ENCODE results near the gene CTAG1B. TPM values are rescaled to one million over a fixed set of nuclear protein-coding genes. Genes with fewer than 3 reads are reported as not detected.
"Not testable (repeated sequence)": the region's sequence is repeated elsewhere in the genome, so short reads cannot be mapped to it uniquely, and the experiment has no call there.

Gene CTAG1B
- polyA plus RNA-seq, 1 experiment: not detected

GRCh38 chrX:154573061-154573460 is 46.0 kb downstream of the CTAG1B start:
- CTCF ChIA-PET: not testable (repeated sequence)

GRCh38 chrX:154570361-154570760 is 48.7 kb downstream of the CTAG1B start:
- H3K27ac ChIP-seq (ENCODE audit: low read depth, low read length); H3K4me3 ChIP-seq (ENCODE audit: low read depth, low read length); H3K9me3 ChIP-seq (ENCODE audit: control insufficient read depth, insufficient read depth, low read length); H3K27me3 ChIP-seq (ENCODE audit: control insufficient read depth, insufficient read depth, low read length); CTCF ChIA-PET; POLR2A ChIA-PET; DNase-seq (ENCODE audit: low read depth, low spot score): not testable (repeated sequence)

More at GRCh38 chrX:154573061-154573460, 46.0 kb downstream of the CTAG1B start:
- H3K4me3 ChIP-seq (ENCODE audit: low read depth, low read length); H3K27me3 ChIP-seq (ENCODE audit: control insufficient read depth, insufficient read depth, low read length); DNase-seq (ENCODE audit: low read depth, low spot score); POLR2A ChIA-PET; H3K9me3 ChIP-seq (ENCODE audit: control insufficient read depth, insufficient read depth, low read length); H3K27ac ChIP-seq (ENCODE audit: low read depth, low read length): not testable (repeated sequence)

Small RNA genes lying within 50 kb of the gene (small RNA-seq; reads per million reads assigned to genes)
- gene AC244090.1 (ENCODE audit: insufficient read length, low read depth) (not detected), gene AC244107.2 (ENCODE audit: insufficient read length, low read depth) (not detected)

Other genes with a start within 250 kb of the CTAG1B start
- gene FLNA, start 244.6 kb downstream of the CTAG1B start, polyA plus RNA-seq (2011; rRNA removed): 605 and 863 TPM in 2 replicates
- gene EMD, start 240.0 kb downstream of the CTAG1B start, polyA plus RNA-seq (2011; rRNA removed): 30.2 and 30.8 TPM in 2 replicates
- 3,912 and 4,828 TPM in 2 replicates for gene RPL10, start 220.9 kb downstream of the CTAG1B start, polyA plus RNA-seq (2011; rRNA removed)
- gene DNASE1L1, start 210.0 kb downstream of the CTAG1B start, polyA plus RNA-seq (2011; rRNA removed): 25.7 and 36.6 TPM in 2 replicates
- gene TAFAZZIN, start 207.7 kb downstream of the CTAG1B start, polyA plus RNA-seq (2011; rRNA removed): 13.0 and 15.3 TPM in 2 replicates
- 65.0 and 79.7 TPM in 2 replicates for gene ATP6AP1, start 190.6 kb downstream of the CTAG1B start, polyA plus RNA-seq (2011; rRNA removed)
- 149 and 154 TPM in 2 replicates for gene GDI1, start 182.1 kb downstream of the CTAG1B start, polyA plus RNA-seq (2011; rRNA removed)
- 69.0 and 79.5 TPM in 2 replicates for gene FAM50A, start 175.1 kb downstream of the CTAG1B start, polyA plus RNA-seq (2011; rRNA removed)
- gene PLXNA3, start 161.0 kb downstream of the CTAG1B start, polyA plus RNA-seq (2011; rRNA removed): 20.5 and 28.1 TPM in 2 replicates
- gene LAGE3, start 140.0 kb downstream of the CTAG1B start, polyA plus RNA-seq (2011; rRNA removed): 9.3 and 13.2 TPM in 2 replicates
- gene UBL4A, start 132.7 kb downstream of the CTAG1B start, polyA plus RNA-seq (2011; rRNA removed): 17.4 and 20.5 TPM in 2 replicates
- 10.1 and 13.8 TPM in 2 replicates for gene SLC10A3, start 128.7 kb downstream of the CTAG1B start, polyA plus RNA-seq (2011; rRNA removed)
- gene FAM3A, start 103.0 kb downstream of the CTAG1B start, polyA plus RNA-seq (2011; rRNA removed): 15.5 and 19.5 TPM in 2 replicates
- gene G6PD, start 72.4 kb downstream of the CTAG1B start, polyA plus RNA-seq (2011; rRNA removed): 172 and 244 TPM in 2 replicates
- 25.1 and 35.8 TPM in 2 replicates for gene IKBKG, start 71.7 kb downstream of the CTAG1B start, polyA plus RNA-seq (2011; rRNA removed)
- not detected in 2 replicates for gene CTAG1A, start 34.1 kb downstream of the CTAG1B start, polyA plus RNA-seq (2011; rRNA removed)
- not detected in 2 replicates for gene CTAG2, start 34.3 kb upstream of the CTAG1B start, polyA plus RNA-seq (2011; rRNA removed)
- gene GAB3, start 131.8 kb upstream of the CTAG1B start, polyA plus RNA-seq (2011; rRNA removed): 2.5 and 2.8 TPM in 2 replicates
- gene DKC1, start 143.6 kb upstream of the CTAG1B start, polyA plus RNA-seq (2011; rRNA removed): 41.5 and 50.5 TPM in 2 replicates
- gene MPP1, start 186.2 kb upstream of the CTAG1B start, polyA plus RNA-seq (2011; rRNA removed): 29.7 and 30.3 TPM in 2 replicates
- gene SMIM9, start 215.4 kb upstream of the CTAG1B start, polyA plus RNA-seq (2011; rRNA removed): not detected in 2 replicates